ENCODE measurements around the gene AASDH. TPM values are rescaled to one million over a fixed set of nuclear protein-coding genes. Genes with fewer than 3 reads are reported as not detected.

AASDH gene
- polyA plus RNA-seq, 1 donor (not counting 4 experiments of a cell fraction or from before 2014, with no cell fraction given), result 15.5 TPM

- Histone ChIP-seq H3K79me2 (ENCODE audit: control insufficient read depth, insufficient read depth, low read length) (no peaks in the 10 kb centered on the region), H3K9ac (ENCODE audit: control insufficient read depth, extremely low read depth, insufficient read depth, low read length) (no peak overlapping the region), H3K9me1 (ENCODE audit: control insufficient read depth, extremely low read depth, insufficient read depth, low read length) (no peaks in the 10 kb centered on the region), H3K4me3 (ENCODE audit: control insufficient read depth in 2 of 3, extremely low read depth in 1 of 3, insufficient read depth in 2 of 3, low read depth in 1 of 3, low read length in 3 of 3) (no peak overlapping the region), H3K4me1 (ENCODE audit: control insufficient read depth, extremely low read depth, insufficient read depth, low read length) (no peaks in the 10 kb centered on the region), H3K36me3 (ENCODE audit: control insufficient read depth in 2 of 2, extremely low read depth in 1 of 2, insufficient read depth in 2 of 2, low read length in 2 of 2) (peaks cover 0 to 4% of the 10 kb centered on the region in 2 experiments), H3K9me3 (ENCODE audit: control insufficient read depth, low read depth, low read length) (no peaks in the 10 kb centered on the region), H2AFZ (ENCODE audit: control insufficient read depth, low read length) (no peak overlapping the region), H3K4me2 (ENCODE audit: control insufficient read depth, extremely low read depth, insufficient read depth, low read depth, low read length) (no peak overlapping the region), H3K27me3 (ENCODE audit: control insufficient read depth, extremely low read depth, insufficient read depth, low read length) (no peaks in the 10 kb centered on the region), H4K20me1 (ENCODE audit: control insufficient read depth, extremely low read depth, insufficient read depth, low read length) (no peaks in the 10 kb centered on the region), H3K27ac (ENCODE audit: control insufficient read depth, insufficient read depth, low read length) (no peak overlapping the region)
- FAIRE-seq, result no peak
- no peak for DNase-seq (ENCODE audit: low read depth, low spot score)
- dilution Hi-C loops (cut with MboI; ENCODE audit: extremely low pct_ligation_motif_present, low sequenced_read_pairs), result no loop called here
- no peak for TF ChIP-seq EZH2 (IDR thresholded peaks at IDR 0.05; ENCODE audit: low read length)
- TF ChIP-seq, protein P1, sequence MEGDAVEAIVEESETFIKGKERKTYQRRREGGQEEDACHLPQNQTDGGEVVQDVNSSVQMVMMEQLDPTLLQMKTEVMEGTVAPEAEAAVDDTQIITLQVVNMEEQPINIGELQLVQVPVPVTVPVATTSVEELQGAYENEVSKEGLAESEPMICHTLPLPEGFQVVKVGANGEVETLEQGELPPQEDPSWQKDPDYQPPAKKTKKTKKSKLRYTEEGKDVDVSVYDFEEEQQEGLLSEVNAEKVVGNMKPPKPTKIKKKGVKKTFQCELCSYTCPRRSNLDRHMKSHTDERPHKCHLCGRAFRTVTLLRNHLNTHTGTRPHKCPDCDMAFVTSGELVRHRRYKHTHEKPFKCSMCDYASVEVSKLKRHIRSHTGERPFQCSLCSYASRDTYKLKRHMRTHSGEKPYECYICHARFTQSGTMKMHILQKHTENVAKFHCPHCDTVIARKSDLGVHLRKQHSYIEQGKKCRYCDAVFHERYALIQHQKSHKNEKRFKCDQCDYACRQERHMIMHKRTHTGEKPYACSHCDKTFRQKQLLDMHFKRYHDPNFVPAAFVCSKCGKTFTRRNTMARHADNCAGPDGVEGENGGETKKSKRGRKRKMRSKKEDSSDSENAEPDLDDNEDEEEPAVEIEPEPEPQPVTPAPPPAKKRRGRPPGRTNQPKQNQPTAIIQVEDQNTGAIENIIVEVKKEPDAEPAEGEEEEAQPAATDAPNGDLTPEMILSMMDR (optimal IDR thresholded peaks at IDR 0.05 in 1 of 3, IDR thresholded peaks at IDR 0.05 in 1 of 3, conservative IDR thresholded peaks at IDR 0.05 in 1 of 3; ENCODE audit: extremely low read depth in 1 of 3, insufficient read depth in 2 of 3, low read length in 3 of 3), result no peak
Measured at GRCh38 chr4:56375458-56375857, 11.8 kb downstream of the AASDH start.

DNA sequence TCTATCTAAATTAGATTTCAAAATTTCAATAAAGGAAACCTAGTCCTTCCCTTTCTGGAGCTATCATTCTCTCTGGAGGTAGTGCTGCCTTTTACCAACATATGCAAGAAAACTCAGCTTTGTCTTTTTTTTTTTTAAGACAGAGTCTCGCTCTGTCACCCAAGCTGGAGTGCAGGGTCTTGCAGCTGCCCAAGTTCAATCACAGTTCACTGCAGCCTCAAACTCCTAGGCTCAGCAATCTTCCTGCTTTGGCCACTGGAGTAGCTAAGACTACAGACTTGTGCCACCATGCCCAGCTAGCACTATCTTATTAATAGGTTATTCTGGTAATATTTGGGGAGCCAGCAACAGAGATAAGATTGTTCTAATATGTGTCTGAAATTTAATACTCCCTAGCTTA, 12.3 kb downstream of the AASDH start:
- Histone ChIP-seq H3K79me2 (ENCODE audit: control insufficient read depth, insufficient read depth, low read length) (no peaks in the 10 kb centered on the region), H3K9ac (ENCODE audit: control insufficient read depth, extremely low read depth, insufficient read depth, low read length) (no peak overlapping the region), H3K27ac (ENCODE audit: control insufficient read depth, insufficient read depth, low read length) (no peak overlapping the region), H3K4me2 (ENCODE audit: control insufficient read depth, extremely low read depth, insufficient read depth, low read depth, low read length) (no peak overlapping the region), H3K9me1 (ENCODE audit: control insufficient read depth, extremely low read depth, insufficient read depth, low read length) (no peaks in the 10 kb centered on the region), H3K4me3 (ENCODE audit: control insufficient read depth in 2 of 3, extremely low read depth in 1 of 3, insufficient read depth in 2 of 3, low read depth in 1 of 3, low read length in 3 of 3) (no peak overlapping the region), H3K36me3 (ENCODE audit: control insufficient read depth in 2 of 2, extremely low read depth in 1 of 2, insufficient read depth in 2 of 2, low read length in 2 of 2) (peaks cover 0 to 4% of the 10 kb centered on the region in 2 experiments), H3K4me1 (ENCODE audit: control insufficient read depth, extremely low read depth, insufficient read depth, low read length) (no peaks in the 10 kb centered on the region), H3K9me3 (ENCODE audit: control insufficient read depth, low read depth, low read length) (no peaks in the 10 kb centered on the region), H4K20me1 (ENCODE audit: control insufficient read depth, extremely low read depth, insufficient read depth, low read length) (no peaks in the 10 kb centered on the region), H2AFZ (ENCODE audit: control insufficient read depth, low read length) (no peak overlapping the region), H3K27me3 (ENCODE audit: control insufficient read depth, extremely low read depth, insufficient read depth, low read length) (no peaks in the 10 kb centered on the region)
- dilution Hi-C loops (cut with MboI; ENCODE audit: extremely low pct_ligation_motif_present, low sequenced_read_pairs), result no loop called here
- TF ChIP-seq, protein P1 (optimal IDR thresholded peaks at IDR 0.05 in 1 of 3, IDR thresholded peaks at IDR 0.05 in 1 of 3, conservative IDR thresholded peaks at IDR 0.05 in 1 of 3; ENCODE audit: extremely low read depth in 1 of 3, insufficient read depth in 2 of 3, low read length in 3 of 3), result no peak
- no peak for TF ChIP-seq EZH2 (IDR thresholded peaks at IDR 0.05; ENCODE audit: low read length)
- FAIRE-seq, result no peak
- no peak for DNase-seq (ENCODE audit: low read depth, low spot score)
